Liver (tissue), 9 donors: ENCODE results near the gene EMILIN3. TPM values are rescaled to one million over a fixed set of nuclear protein-coding genes. Genes with fewer than 3 reads are reported as not detected.

Source experiments
- DNase-seq: peaks from one replicate; pipeline ENCODE4 v3.0.0-alpha.2; 2017; ENCODE audit warnings: low spot score
- H3K27ac ChIP-seq, 2 donors: one replicate each; pipeline ENCODE4 v1.7.0; 2013; ENCODE audit warnings: inconsistent platforms in 2 of 2, low read length in 2 of 2, control low read depth in 1 of 2, low read depth in 1 of 2, mild to moderate bottlenecking in 1 of 2
- H3K27me3 ChIP-seq, 4 donors: one replicate each; pipeline versions ENCODE4 v1.6.1 to v1.7.0; 2013; ENCODE audit warnings: low read length in 3 of 4, inconsistent platforms in 1 of 4, mild to moderate bottlenecking in 1 of 4, moderate library complexity in 1 of 4; ENCODE audit not compliant: control insufficient read depth in 4 of 4, insufficient read depth in 4 of 4
- H3K36me3 ChIP-seq, 4 donors: one replicate each; pipeline versions ENCODE4 v1.6.1 to v1.7.0; 2013; ENCODE audit warnings: low read length in 3 of 4, mild to moderate bottlenecking in 3 of 4, low read depth in 1 of 4, moderate library complexity in 1 of 4; ENCODE audit not compliant: control insufficient read depth in 4 of 4, insufficient read depth in 3 of 4
- H3K4me1 ChIP-seq, 4 donors: one replicate each; pipeline versions ENCODE4 v1.6.1 to v1.7.0; 2013; ENCODE audit warnings: low read length in 3 of 4, mild to moderate bottlenecking in 3 of 4, moderate library complexity in 1 of 4; ENCODE audit not compliant: control insufficient read depth in 4 of 4, insufficient read depth in 4 of 4
- H3K4me3 ChIP-seq, 3 donors: one replicate each; pipeline versions ENCODE4 v1.6.1 to v1.7.0; 2013; ENCODE audit warnings: low read length in 3 of 3, control low read depth in 1 of 3, low read depth in 1 of 3, mild to moderate bottlenecking in 1 of 3
- H3K9ac ChIP-seq, 2 donors: one replicate each; pipeline ENCODE4 v1.7.0; 2013; ENCODE audit warnings: low read length in 2 of 2, mild to moderate bottlenecking in 2 of 2, moderate library complexity in 2 of 2, control low read depth in 1 of 2, low read depth in 1 of 2
- H3K9me3 ChIP-seq, 4 donors: one replicate each; pipeline versions ENCODE4 v1.6.1 to v1.7.0; 2013; ENCODE audit warnings: low read length in 3 of 4; ENCODE audit not compliant: control insufficient read depth in 4 of 4
- EGR1 ChIP-seq, 2 donors: IDR thresholded peaks; 2 replicates each; pipeline ENCODE4 v1.6.1; 2016 to 2018; ENCODE audit warnings: antibody characterized with exemption in 2 of 2, low read depth in 2 of 2
- FOXA2 ChIP-seq: IDR thresholded peaks from 2 replicates; pipeline ENCODE4 v1.6.1; 2016; ENCODE audit warnings: antibody characterized with exemption
- GABPA ChIP-seq, 2 donors: IDR thresholded peaks in 1 of 2; conservative IDR thresholded peaks in 1 of 2; 2 replicates each; pipeline ENCODE4 v1.6.1; 2016; ENCODE audit warnings: antibody characterized with exemption in 2 of 2, mild to moderate bottlenecking in 1 of 2, moderate library complexity in 1 of 2
- HNF4A ChIP-seq, 2 donors: conservative IDR thresholded peaks; 2 replicates each; pipeline ENCODE4 v1.6.1; 2016; ENCODE audit warnings: antibody characterized with exemption in 2 of 2, mild to moderate bottlenecking in 2 of 2
- NR2F2 ChIP-seq: IDR thresholded peaks from 2 replicates; pipeline ENCODE4 v1.6.1; 2016; ENCODE audit warnings: antibody characterized with exemption
- RAD21 ChIP-seq, 2 donors: IDR thresholded peaks; 2 replicates each; pipeline ENCODE4 v1.6.1; 2016; ENCODE audit warnings: antibody characterized with exemption in 2 of 2, mild to moderate bottlenecking in 2 of 2
- RXRA ChIP-seq, 2 donors: IDR thresholded peaks; 2 replicates each; pipeline ENCODE4 v1.6.1; 2017 to 2018; ENCODE audit warnings: antibody characterized with exemption in 2 of 2, mild to moderate bottlenecking in 1 of 2
- WGBS: extraction: QIAGEN DNeasy Blood & Tissue Kit; methylation state at CpG from one replicate; pipeline ENCODE4 v1.1.7; 2013; 5-methylcytosine and 5-hydroxymethylcytosine counted together
- polyA plus RNA-seq, 2 donors: library from polyadenylated mRNA; stranded (reverse) in 1 of 2; unstranded in 1 of 2; fragments of 200-250 nt in 1 of 2; fragments of >200 nt in 1 of 2; fragmentation: Nextera tagmentation in 1 of 2; extraction: Ambion mirVana in 1 of 2; gene quantifications; one replicate each; pipeline versions ENCODE4 v1.2.1 to v1.2.3, GENCODE V29; 2013 to 2015
- total RNA-seq, 2 donors: library from RNA; depleted of rRNA; stranded (reverse); fragments of >200 nt; gene quantifications; one replicate each; pipeline ENCODE4 v1.2.3, GENCODE V29; 2014
- TF ChIP-seq, protein P1 (sequence below): fragments of 150-350 bp; IDR thresholded peaks from 2 replicates; pipeline ENCODE4 v1.5.1; 2017; ENCODE audit warnings: improper control_type of control experiment, low read depth, low read length; ENCODE audit not compliant: missing input control
- TF ChIP-seq, protein P2 (sequence below): IDR thresholded peaks from 2 replicates; pipeline ENCODE4 v1.6.1; 2016; ENCODE audit warnings: antibody characterized with exemption
- TF ChIP-seq, protein P3 (sequence below): IDR thresholded peaks from 2 replicates; pipeline ENCODE4 v1.6.1; 2016; ENCODE audit warnings: antibody characterized with exemption
- donor health status: healthy.
- donor health status: healthy.
- donor health status: healthy.
- donor health status: healthy.
- donor health status: healthy.

Gene EMILIN3
- total and polyA plus RNA-seq, 4 donors, result 0.05 to 0.79 (median 0.17) TPM; not detected in 1

DNA sequence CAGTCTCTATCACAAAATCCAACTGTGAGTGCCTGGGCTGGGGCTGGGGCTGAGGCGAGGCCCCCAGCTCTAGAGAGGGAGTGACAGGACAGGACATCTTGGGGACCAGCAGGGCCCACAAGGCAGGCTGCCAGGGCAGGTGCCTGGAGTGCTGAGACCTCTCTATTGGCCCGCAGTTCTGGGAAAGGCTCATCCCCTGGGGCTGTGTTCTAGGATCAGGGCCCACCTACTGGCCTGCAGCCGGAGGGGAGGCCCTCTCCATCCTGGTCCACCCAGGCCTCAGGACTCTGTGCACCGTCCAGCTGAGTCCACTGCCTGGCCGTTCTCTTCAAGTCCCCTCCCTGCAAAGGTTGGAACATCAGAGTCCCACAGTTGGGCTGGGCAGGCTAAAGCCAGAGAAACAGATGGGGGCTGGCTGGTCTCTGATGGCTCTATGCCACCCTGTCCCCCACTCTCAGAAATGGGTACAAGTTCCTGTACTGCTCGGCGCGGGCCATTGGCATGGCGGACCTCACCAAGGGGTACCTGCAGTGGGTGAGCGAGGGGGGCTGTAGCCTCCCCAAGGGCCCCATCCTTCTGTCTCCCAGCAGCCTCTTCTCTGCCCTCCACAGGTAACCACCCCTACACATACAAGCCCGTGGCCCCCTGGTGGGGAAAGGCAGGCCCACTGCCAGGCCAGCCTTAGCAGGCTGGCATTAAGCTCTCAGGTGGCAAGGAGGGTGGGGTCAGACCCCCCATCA lies 9.0 kb downstream of the EMILIN3 start:
- 94% methylated on average over 11 of the region's 11 CpGs for WGBS

DNA sequence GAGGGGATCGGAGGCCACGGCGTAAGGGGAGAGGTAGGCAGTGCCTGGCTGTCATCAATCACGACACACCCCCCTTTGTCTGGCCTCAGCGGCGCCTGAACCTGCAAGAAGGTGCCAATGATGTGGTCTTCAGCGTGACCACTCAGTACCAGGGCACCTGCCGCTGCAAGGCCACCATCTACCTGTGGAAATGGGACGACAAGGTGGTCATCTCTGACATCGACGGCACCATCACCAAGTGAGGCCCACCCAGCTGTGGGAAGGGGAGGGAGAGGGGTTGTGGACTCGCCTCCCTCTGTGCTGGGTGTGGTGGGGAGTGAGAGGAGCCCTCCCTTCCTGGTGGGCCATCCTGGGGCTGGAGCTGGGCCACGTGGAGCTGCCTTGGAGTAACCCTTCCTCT lies 9.7 kb downstream of the EMILIN3 start:
- no peak for TF ChIP-seq NR2F2
- no peak for TF ChIP-seq EGR1 (IDR thresholded peaks at IDR 0.05; ENCODE audit: low read depth in 2 of 2)
- no peak for TF ChIP-seq HNF4A (conservative IDR thresholded peaks at IDR 0.05)
- TF ChIP-seq, protein P1, sequence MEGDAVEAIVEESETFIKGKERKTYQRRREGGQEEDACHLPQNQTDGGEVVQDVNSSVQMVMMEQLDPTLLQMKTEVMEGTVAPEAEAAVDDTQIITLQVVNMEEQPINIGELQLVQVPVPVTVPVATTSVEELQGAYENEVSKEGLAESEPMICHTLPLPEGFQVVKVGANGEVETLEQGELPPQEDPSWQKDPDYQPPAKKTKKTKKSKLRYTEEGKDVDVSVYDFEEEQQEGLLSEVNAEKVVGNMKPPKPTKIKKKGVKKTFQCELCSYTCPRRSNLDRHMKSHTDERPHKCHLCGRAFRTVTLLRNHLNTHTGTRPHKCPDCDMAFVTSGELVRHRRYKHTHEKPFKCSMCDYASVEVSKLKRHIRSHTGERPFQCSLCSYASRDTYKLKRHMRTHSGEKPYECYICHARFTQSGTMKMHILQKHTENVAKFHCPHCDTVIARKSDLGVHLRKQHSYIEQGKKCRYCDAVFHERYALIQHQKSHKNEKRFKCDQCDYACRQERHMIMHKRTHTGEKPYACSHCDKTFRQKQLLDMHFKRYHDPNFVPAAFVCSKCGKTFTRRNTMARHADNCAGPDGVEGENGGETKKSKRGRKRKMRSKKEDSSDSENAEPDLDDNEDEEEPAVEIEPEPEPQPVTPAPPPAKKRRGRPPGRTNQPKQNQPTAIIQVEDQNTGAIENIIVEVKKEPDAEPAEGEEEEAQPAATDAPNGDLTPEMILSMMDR, result no peak
- TF ChIP-seq, protein P2, sequence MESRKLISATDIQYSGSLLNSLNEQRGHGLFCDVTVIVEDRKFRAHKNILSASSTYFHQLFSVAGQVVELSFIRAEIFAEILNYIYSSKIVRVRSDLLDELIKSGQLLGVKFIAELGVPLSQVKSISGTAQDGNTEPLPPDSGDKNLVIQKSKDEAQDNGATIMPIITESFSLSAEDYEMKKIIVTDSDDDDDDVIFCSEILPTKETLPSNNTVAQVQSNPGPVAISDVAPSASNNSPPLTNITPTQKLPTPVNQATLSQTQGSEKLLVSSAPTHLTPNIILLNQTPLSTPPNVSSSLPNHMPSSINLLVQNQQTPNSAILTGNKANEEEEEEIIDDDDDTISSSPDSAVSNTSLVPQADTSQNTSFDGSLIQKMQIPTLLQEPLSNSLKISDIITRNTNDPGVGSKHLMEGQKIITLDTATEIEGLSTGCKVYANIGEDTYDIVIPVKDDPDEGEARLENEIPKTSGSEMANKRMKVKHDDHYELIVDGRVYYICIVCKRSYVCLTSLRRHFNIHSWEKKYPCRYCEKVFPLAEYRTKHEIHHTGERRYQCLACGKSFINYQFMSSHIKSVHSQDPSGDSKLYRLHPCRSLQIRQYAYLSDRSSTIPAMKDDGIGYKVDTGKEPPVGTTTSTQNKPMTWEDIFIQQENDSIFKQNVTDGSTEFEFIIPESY, result no peak
- Histone ChIP-seq H3K4me1 (peaks cover 4 to 14% (median 11%) of the 10 kb centered on the region in 4 donors), H3K9ac (no peak overlapping the region), H3K27ac (no peak overlapping the region), H3K36me3 (peaks cover 2 to 42% (median 11%) of the 10 kb centered on the region in 4 donors), H3K27me3 (no peaks in the 10 kb centered on the region), H3K4me3 (no peak overlapping the region), H3K9me3 (no peaks in the 10 kb centered on the region)
- WGBS, result 94% methylated on average over 13 of the region's 13 CpGs
- DNase-seq, result no peak

More for the DNA sequence above, 9.0 kb downstream of the EMILIN3 start:
- no peak overlapping the region for H3K27ac ChIP-seq
- H3K9ac ChIP-seq, result no peak overlapping the region
- no peaks in the 10 kb centered on the region for H3K9me3 ChIP-seq
- H3K36me3 ChIP-seq, result peaks cover 0 to 36% (median 7%) of the 10 kb centered on the region in 4 donors
- DNase-seq, result no peak
- no peak overlapping the region for H3K4me3 ChIP-seq
- no peaks in the 10 kb centered on the region for H3K27me3 ChIP-seq
- peaks cover 4 to 14% (median 11%) of the 10 kb centered on the region in 4 donors for H3K4me1 ChIP-seq
- TF ChIP-seq HNF4A (conservative IDR thresholded peaks at IDR 0.05), result no peak
- no peak for TF ChIP-seq FOXA2
- TF ChIP-seq, protein P3, sequence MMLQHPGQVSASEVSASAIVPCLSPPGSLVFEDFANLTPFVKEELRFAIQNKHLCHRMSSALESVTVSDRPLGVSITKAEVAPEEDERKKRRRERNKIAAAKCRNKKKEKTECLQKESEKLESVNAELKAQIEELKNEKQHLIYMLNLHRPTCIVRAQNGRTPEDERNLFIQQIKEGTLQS, result no peak
- no peak for TF ChIP-seq RAD21 (IDR thresholded peaks at IDR 0.05)
- TF ChIP-seq NR2F2, result no peak
- TF ChIP-seq, protein P1, result no peak
- no peak for TF ChIP-seq GABPA (IDR thresholded peaks at IDR 0.05 in 1 of 2, conservative IDR thresholded peaks at IDR 0.05 in 1 of 2)
- TF ChIP-seq RXRA (IDR thresholded peaks at IDR 0.05), result no peak
